ENCODE data around the gene IGLL1.
"Not testable (repeated sequence)": the region's sequence is repeated elsewhere in the genome, so short reads cannot be mapped to it uniquely, and the experiment has no call there.

IGLL1 gene

DNA sequence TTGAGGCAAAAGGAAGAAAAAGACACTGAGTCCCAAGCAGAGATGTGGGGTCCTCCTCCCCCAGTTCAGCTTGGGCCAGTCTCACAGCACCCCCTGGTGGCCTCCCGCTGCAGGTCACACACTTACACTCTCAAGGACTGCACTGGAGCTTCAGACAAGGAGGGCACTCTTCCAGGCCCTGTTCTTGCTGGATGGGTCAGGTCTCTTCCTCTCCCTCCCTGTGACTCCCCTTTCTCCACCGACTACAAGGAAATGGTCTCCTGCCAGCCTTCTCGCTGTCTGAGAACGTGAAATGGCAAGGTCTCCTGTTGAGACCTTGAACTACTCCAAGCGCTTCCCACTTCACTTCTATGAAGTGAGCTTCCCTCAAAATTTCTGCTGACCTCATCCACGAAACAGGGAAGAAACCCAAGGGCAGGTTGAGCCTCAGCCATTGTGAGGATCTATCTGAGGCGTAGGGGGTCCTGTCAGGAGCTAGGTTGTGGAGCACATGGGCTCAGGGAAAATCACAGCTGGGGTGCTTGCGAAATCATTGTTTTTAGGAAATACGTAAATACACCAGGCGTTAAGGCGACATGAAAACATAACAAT, 11.2 kb upstream of the IGLL1 start:
- peak; percentile 65 for DNase-seq

GRCh38 chr22:23583836-23584235, 3.7 kb upstream of the IGLL1 start:
- no peak for DNase-seq

GRCh38 chr22:23583153-23583552, 3.1 kb upstream of the IGLL1 start:
- no peak for DNase-seq

- DNase-seq = no peak
Measured at GRCh38 chr22:23581260-23581650, 1.2 kb upstream of the IGLL1 start.

DNA sequence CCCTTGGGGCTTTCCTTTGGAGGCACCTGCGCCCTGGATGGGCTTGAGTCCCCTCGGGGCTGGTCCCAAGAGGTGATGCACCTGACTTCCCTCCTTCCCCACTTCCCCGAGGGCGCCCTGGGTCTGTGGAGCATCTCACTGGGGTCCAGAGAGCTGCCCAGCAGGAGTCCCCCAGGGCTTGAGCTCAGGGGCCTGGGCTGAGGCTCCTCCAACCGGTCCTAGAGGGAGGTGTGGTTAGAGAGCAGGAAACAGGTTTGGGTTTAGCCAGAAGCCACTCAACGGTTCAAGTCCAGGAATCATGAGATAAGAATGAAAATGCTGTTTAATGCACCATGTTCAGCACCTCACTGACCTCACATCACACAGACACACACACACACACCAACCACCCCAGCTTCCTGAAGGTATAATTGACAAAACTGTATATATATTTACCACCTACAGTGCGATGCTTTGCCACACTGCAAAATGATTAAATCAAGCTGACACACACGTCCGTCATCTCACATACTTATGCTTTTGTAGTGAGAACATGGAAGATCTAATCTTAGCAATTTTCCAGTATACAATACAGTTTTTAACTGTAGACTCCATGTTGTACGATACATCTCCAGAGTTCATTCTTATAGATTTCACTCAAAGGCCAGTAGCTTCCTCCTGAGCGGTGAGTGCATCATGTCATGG, 628 bp upstream of the IGLL1 start:
- no peak for DNase-seq

DNA sequence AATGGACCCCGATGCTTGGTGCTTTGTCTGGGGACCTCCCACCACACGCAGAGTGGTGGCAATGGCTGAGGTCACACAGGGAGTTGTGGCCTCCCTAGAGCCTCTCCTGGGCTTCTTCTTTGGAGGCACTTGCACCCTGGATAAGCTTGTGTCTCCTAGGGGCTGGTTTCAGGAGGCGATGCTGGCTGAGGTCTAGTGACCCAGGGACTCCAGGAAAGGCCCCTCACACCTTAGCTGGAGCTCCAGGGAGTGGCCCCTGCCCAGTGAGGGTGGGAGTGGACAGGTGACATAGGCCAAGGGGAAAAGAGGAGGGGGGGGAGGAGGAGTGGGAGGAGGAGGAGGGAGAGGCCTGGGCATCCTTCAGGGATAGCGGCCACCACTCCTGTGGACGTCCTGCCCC, 810 bp downstream of the IGLL1 start:
- no peak for DNase-seq

GRCh38 chr22:23578306-23578705, 1.8 kb downstream of the IGLL1 start:
- DNase-seq = no peak

GRCh38 chr22:23576681-23577080, 3.4 kb downstream of the IGLL1 start:
- no peak for DNase-seq

- no peak for DNase-seq
Measured at GRCh38 chr22:23575601-23576000, 4.5 kb downstream of the IGLL1 start.

- DNase-seq = no peak
Measured at GRCh38 chr22:23574877-23575276, 5.2 kb downstream of the IGLL1 start.

DNA sequence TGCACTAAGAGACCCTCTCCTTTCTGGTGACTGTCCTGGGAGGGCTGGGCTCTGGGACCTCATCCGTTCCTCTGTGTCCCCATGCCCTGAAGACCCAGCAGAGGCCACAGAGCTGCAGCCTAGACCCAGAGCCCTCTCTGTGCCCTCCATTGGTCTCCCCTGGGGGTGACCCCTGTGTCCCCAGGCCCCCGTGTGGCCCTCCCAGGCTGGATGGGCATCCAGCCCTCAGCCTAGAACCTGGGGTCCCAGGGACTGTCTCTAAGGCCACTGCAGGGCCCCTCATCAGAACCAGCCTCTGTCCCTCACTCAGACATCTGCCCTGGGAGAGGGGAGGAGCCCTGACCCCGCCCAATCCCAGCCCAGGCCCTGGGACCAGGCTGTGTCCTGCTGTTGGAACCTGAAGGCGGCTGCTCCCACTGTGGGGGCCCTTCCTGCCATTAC, 5.7 kb downstream of the IGLL1 start:
- no peak for DNase-seq

DNA sequence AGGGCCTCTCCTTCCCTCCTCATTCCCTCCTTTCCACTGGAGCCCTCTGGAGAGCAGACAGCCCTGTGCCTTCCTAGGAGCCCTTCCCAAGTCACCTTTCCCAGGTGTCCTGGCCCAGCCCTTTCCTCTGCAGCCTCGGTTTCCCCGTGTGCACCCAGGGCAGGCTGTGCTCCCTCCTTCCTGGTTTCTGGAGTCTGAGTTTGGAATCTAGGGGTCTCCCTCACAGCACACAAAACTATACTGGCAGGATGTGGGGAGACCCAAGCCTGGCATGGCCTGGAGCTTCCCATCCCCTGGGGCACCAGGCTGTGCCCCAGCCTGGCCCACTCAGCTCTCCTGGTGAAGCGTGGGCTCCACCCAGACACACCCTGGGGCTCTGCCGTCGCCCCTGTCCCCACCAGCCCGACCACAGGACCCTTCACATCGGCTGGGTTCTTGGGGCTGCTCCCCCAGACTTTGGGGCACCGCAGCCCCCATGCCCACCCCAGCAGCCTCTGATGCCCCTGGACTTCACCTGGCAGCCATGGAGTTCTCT, 6.3 kb downstream of the IGLL1 start:
- DNase-seq = not testable (repeated sequence)

GRCh38 chr22:23573106-23573505, 7.0 kb downstream of the IGLL1 start:
- not testable (repeated sequence) for DNase-seq

DNA sequence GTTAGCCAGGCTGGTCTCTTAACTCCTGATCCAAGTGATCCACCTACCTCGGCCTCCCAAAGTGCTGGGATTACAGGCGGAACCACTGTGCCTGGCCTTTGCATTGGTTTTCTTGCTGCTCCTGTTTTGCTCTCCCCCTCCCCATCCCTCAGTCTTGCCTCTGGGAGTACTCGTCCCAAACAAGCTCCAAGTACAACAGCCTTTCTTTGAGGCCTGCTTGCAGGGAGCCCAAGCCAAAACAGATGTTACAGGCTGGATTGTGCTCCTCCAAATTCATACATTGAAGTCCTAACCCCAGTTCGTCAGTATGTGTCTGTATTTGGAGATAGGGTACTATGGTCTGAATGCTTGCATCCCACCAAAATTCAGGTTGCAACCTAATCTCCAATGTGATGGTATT, 8.6 kb downstream of the IGLL1 start:
- no peak for DNase-seq

DNA sequence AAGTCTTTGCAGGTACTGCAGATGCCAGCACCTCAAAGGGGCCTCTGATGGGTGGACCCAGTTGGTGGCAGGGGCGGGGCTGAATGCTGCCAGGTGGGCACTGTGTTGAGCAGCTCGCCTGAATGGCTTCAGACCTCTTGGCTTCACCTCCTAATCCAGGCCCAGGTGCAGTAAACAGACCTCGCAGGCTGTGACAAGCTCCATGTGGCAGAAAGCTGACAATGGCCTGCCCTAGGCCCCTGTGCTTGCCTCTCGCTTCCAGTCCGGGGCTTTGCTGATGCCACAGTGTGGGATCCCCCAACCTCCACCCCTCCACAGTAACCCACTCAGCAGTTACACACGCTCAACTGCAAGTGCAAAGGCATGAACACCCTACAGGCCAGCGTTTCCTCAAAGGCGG, 9.4 kb downstream of the IGLL1 start:
- DNase-seq = no peak

GRCh38 chr22:23569716-23570115, 10.4 kb downstream of the IGLL1 start:
- no peak for DNase-seq

DNA sequence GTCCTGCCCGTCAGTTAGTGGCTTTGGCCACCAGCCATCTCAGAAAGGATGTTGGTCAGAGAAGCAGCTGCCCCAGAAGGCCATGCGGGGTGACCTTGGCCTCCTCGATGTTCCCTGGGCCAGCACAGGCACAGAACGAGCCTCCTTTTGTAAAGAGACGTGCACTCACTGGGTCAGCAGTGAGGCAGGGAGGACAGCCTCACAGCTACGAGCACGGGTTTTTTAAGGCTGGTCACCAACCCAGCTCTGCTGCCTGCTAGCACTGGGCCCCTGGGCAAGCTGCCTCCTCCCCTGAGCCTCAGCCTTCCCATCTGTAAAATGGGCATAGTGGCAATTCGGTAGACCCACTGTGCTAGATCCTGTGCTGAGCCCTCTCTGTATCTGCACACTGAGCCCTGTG, 10.8 kb downstream of the IGLL1 start:
- no peak for DNase-seq

GRCh38 chr22:23566705-23567475, 13.2 kb downstream of the IGLL1 start:
- no peak for DNase-seq

DNA sequence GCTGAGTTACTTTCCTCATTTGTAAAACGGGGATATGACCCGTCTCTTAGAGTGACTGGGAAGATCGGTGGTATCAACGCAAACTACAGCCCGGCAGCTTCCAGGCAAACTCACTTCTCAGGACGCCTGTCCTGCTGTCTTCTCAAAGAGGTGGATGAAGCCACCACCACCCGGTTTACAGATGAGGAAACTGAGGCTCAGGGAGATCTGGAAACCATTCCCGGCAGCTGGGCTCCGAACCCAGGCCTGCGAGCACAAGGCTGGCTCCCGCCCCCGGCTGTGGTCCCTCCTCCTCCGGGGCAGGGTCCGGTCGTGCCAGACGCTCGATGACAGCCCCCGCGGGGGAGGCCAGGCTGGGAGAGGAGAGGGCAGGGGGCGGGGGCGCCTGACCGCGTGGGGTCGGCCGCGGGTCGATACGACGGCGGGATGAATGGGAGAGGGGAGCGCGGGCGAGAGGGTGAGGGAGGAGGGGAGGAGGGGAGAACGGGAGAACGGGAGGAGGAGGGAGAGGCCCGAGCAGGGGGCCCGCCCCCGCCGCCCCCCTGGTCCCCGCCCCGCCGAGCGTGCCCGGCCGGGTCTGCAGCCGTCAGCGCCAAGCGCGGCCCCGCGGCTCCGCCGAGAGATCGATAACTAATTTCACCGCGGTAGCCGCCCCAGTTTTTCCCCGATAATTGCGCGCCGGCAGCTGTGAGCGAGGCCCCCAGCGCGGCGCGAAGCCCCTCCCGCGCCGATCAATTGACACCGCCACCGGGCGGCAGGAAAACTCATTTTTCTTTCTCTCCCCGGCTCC, 14.0 kb downstream of the IGLL1 start:
- DNase-seq = no peak

- DNase-seq = peak; percentile 3
Measured at GRCh38 chr22:23565305-23565914, 14.7 kb downstream of the IGLL1 start.

- DNase-seq = no peak
Measured at GRCh38 chr22:23564276-23564675, 15.8 kb downstream of the IGLL1 start.

DNA sequence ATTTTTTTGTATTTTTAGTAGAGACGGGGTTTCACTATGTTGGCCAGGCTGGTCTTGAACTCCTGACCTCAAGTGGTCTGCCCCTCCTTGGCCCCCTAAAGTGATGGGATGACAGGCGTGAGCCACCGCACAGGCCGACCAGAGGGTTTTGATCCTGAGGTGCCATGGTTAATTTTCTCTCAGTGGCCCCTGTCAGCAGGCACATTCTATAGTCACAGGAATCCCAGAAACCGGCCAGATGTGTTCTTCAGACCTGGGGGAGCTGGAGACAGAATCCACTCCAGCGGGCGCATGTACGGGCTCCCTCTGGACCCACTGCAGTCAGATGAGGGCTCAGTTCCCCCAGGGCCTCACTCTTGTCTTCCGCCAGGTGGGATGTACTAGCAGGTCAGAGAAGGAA, 17.0 kb downstream of the IGLL1 start:
- no peak for DNase-seq

DNA sequence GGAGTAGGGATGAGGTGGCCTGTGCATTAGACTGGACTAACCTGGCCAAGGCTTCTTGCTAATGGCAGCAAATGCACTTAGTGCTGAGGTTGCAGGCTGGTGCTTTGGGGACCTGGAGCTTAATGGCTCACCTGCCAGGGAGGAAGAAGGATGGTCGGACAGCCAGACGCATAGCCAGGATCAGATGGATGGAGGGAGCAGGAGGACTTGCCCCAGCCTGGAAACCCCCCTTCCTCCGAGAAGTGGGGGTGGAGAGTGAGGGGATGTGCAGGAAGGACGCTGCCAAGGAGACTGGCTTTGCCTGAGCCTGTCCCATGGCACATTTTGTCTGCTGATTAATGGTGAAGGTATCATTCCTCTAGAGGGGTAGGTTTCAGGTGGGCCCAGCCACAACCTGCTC, 17.9 kb downstream of the IGLL1 start:
- DNase-seq = no peak

Data from suppressor macrophage treated with lipopolysaccharide for 4 hours (primary cell).